ENCODE data around the gene TSKU.

Gene TSKU

DNA sequence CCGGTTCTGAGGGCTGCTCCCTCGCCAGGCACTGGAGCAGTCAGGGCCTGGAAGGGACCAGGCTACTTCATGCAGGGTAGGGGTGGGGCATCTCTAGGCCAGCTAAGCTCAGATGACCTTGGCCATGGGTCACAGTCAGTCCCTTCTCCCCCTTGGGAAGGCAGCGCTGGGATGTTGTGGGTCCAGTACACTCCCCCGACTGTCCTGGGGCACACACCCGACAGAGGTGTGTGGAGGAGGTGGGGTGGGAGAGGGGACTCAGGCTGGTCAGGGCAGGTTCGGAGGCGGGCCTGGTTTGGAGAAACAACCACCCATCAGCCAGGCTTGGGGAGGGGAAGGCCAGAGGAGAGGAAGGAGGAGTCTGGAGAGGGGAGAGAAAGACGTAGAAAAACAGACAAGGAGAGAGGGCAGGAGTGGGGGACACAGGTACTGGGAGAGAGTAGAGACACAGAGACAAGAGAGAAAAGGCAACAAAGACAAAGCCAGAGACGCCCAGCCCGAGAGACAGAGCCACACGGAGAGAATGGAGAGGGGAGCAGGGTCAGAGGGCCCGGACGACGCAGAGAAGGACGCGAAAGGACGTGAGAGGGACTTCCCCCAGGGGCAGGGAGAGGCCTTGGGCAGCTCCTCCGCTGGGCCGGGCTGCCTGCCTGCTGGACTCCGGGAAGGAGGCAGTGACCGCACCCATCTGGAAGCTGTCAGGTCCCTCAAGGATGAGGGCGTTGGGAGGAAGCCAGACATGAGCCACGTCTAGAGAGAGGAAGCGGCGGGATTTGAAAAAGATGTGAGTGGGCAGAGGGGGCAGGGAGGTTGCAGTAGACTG lies 30.6 kb upstream of the TSKU start:
- no peak for DNase-seq

- DNase-seq, result no peak
Measured at GRCh38 chr11:76753449-76753848, 29.7 kb upstream of the TSKU start.

- DNase-seq, result no peak
Measured at GRCh38 chr11:76753950-76754349, 29.2 kb upstream of the TSKU start.

DNA sequence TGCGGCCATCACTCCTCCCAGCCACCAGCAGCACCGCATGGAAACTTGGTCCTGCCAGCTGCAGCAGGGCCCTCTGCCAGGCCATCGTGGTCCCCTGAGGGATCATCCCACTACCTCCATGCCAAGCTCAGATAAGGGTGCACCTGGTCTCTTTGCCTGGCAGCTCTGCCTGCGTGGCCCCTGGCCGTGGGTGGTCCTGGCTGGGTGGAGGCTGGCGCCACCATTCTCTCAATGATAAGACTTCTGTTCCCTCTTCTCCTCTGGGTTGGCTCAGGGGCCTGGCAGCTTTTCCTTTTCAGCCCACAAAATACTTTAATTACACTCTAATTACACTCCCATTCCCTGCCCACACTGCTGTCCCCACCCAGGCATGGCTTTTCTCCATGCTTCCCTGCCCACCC lies 26.8 kb upstream of the TSKU start:
- DNase-seq, result no peak

DNA sequence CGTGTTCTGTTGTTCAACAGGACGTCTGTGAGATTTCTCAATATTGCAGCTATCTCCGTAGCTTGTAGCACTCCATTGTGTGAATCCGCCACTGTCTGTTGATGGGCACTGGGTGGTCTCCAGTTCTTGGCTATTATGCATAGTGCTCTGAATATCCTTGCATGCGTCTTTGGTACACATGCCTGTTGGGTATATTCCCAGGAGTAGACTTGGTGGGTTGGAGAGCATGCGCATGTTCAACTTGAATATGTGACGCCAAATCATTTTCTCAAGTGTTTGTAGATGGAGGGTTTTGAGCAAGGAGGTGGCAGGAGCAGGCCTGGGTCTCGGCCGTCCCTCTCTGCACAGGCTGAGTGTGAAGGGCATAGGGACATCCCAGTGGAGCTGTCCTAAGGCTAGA lies 24.8 kb upstream of the TSKU start:
- DNase-seq, result no peak

GRCh38 chr11:76759092-76759491 lies 24.1 kb upstream of the TSKU start:
- no peak for DNase-seq

GRCh38 chr11:76759517-76759916 lies 23.6 kb upstream of the TSKU start:
- no peak for DNase-seq

DNA sequence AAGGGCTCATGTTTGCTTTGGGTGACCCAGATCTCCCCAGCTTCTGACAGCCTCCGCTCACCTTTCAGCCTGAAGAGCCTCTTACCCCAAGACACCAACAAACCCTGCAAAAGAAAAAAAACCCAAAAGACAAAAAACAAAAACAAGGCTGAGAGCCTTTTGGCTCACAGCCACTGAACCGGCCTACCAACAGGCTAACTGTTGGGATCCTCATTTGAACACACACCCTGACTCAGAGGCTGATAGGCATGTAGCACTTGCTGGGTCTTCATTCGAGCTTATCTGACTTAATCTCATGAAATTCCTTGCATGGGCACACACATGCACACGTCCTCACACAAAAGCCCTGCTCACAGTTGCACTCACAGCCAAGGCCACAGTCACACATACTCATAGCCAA lies 22.9 kb upstream of the TSKU start:
- DNase-seq, result no peak

DNA sequence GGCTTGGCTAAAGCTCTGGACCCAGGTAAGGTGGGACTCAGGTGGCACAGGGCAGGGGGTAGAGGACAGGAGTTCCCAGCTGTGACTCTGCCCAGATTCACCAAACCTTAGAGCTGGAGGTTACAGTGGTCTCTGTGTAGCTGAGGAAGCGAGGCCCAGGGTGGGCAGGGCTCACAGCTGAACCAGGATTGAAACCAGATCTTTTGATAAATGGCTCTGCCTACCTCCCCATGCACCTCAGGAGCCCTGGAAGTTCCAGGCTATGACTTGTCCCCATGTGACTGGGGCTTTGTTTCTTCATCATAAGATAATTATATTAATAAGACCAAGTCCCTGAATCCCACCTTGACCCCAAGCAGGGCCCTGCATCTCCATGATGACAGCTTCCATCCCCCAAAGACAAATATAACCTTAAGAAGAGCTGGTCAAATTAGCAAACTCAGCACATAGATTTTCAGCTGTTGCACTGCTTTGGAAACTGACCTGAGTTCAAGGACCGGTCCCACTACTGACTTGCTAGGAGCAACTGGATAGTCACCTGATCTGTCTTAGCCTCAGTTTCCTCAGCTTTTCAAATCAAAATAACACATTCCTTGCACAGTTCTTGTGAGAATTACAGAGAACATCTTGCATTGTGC lies 21.3 kb upstream of the TSKU start:
- DNase-seq, result no peak

DNA sequence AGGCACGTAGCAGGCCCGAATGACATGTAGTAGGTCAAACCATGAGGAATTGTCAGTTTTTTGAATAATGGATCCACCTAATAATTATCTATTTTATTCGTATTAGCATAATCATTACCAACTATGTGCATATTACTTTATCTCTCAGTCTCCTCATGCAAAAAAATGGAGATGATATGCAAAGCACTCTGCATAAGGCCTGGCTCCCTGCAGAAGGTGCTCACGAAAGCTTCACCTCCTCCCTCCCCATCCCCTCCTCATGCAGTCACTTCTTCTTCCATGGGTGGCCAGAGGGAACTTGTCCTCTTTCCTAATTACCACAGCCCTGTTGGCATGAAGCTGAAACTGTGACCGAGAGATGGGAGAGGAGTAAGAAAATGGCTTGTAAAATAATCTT lies 20.8 kb upstream of the TSKU start:
- no peak for DNase-seq

- DNase-seq, result no peak
Measured at GRCh38 chr11:76762867-76763572, 20.1 kb upstream of the TSKU start.

GRCh38 chr11:76763573-76764346 lies 19.4 kb upstream of the TSKU start:
- no peak for DNase-seq

DNA sequence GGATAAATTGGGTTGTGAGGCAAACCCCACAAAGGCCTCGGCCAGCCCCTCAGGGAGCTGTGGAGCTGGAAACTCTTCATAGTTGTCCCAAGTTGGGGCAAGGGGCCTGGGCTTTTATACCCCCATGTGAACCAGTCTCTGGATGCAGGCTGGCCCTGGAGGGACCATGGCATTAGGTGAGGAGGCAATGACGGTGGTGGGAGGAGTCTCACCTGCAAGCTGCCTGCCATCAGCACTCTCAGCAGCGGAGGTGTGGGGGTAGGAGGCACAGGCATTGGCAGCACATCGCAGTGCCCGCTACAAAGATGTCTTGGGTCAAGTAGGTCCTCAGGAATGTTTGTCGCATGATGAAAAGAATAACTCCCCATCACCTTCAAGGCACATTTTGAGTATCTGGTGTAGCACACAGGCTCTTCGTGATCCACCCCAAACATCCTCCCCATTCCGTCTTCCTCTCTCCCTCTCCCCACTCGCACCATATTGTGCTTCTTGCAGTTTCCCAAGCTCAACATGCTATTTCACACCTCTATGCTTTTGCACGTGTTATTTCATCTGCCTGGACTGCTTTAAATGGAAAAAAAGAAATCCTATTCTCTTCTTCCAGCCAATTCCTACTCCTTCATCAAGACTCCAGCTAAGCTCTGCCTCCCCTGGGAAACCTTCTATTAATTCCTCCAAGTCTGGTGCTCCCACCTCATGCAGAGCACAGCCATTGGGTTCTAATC lies 18.1 kb upstream of the TSKU start:
- no peak for DNase-seq

DNA sequence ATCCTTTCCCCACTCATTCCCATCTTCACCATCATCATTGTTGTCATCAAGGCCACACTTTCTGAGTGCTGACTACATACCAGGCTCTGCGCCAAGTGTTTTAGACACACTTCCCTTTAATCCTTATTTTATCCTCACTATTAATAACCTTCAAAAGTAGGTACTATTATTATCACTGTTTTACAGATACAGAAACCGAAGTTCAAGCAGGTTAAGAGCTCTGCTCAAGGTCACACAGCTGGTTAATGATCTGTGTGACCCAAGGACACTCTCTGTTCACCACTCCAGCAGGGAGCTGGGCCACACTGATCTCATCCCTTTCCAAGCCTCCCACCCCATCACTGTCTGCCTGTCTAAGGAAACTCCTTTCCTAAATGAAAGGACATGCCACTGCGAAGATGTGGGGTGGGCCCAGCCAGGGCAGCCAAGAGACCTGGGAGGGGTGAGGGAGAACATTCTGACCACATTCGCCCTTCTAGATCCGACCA lies 17.2 kb upstream of the TSKU start:
- no peak for DNase-seq

DNA sequence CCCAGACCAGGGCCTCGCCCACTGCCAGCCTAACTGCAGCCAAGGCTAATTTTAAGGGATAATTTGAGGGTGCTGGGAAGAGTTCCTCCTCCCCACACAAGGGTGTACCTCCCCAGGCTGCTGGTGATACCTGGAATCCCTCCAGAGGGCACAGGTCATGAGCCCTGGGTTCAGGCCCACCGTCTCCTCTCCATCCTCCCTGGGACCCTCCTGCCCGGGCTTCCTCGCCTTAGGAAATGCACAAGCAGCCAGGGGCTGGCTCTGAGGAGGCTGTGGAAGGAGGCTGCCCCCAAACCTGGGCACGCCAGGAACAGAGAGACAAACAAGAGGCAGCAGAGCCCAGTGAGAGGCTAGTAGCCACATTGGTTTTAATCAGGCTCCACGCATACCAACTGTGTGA lies 16.6 kb upstream of the TSKU start:
- DNase-seq, result no peak

DNA sequence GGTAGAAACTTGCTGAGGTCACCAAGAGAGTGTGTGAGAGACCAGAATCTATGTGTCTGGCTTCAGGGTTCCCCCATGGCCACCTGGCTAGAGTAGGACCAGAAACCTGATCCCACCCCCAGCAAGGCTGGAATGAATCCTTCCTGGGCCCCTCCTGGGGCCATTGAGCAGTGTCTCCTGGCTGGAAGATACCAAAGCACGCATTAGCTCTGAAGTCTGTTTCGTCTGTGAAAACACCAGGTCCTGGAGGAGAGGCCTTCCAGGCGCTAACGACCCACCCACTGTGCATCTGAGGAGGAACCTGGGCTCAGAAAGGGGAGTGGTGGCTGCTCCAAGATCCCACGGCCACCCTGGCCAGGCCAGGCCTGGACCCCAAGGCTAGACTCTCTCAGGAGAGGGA lies 15.5 kb upstream of the TSKU start:
- no peak for DNase-seq

- DNase-seq, result no peak
Measured at GRCh38 chr11:76768088-76768908, 14.9 kb upstream of the TSKU start.

- DNase-seq, result no peak
Measured at GRCh38 chr11:76768909-76769560, 14.1 kb upstream of the TSKU start.

GRCh38 chr11:76769645-76770586 lies 13.2 kb upstream of the TSKU start:
- no peak for DNase-seq
